Chondrocyte (in vitro differentiated cells): ENCODE results near the gene CSNK1G2. TPM values are rescaled to one million over a fixed set of nuclear protein-coding genes. Genes with fewer than 3 reads are reported as not detected.
A peak's percentile ranks its signal among the peaks of the same experiment; 100 is the strongest.

Experiments used
- DNase-seq: peaks from one replicate; pipeline ENCODE4 v3.0.0; 2021; ENCODE audit warnings: mixed read lengths, low spot score
- H3K27ac Mint-ChIP-seq: one replicate; pipeline ENCODE4 v1.8.0; 2021; ENCODE audit warnings: mild to moderate bottlenecking, moderate library complexity, mixed read lengths; ENCODE audit not compliant: unreplicated experiment
- H3K27me3 Mint-ChIP-seq: 2 replicates; pipeline ENCODE4 v1.8.0; 2021; ENCODE audit warnings: low read depth, mixed read lengths
- H3K36me3 Mint-ChIP-seq: 2 replicates; pipeline ENCODE4 v1.8.0; 2021; ENCODE audit warnings: low read depth, mixed read lengths
- H3K4me1 Mint-ChIP-seq: 2 replicates; pipeline ENCODE4 v1.8.0; 2021; ENCODE audit warnings: low read depth, mild to moderate bottlenecking, mixed read lengths
- H3K4me3 Mint-ChIP-seq: one replicate; pipeline ENCODE4 v1.8.0; 2021; ENCODE audit warnings: mild to moderate bottlenecking, moderate library complexity, mixed read lengths; ENCODE audit not compliant: unreplicated experiment
- H3K9me3 Mint-ChIP-seq: 2 replicates; pipeline ENCODE4 v1.8.0; 2021; ENCODE audit warnings: low read depth, mixed read lengths
- total RNA-seq: library from RNA; stranded (reverse); gene quantifications from 3 replicates; pipeline ENCODE4 v1.2.1, GENCODE V29; 2021
- TF ChIP-seq, protein P1 (sequence below): fragments of 200-600 bp; sonication (generic); IDR thresholded peaks from 2 replicates; pipeline ENCODE4 v1.5.0; 2021; ENCODE audit warnings: antibody characterized with exemption, mild to moderate bottlenecking, moderate library complexity

Gene CSNK1G2
- total RNA-seq, 1 donor from 2014 or later = 58.9 TPM

DNA sequence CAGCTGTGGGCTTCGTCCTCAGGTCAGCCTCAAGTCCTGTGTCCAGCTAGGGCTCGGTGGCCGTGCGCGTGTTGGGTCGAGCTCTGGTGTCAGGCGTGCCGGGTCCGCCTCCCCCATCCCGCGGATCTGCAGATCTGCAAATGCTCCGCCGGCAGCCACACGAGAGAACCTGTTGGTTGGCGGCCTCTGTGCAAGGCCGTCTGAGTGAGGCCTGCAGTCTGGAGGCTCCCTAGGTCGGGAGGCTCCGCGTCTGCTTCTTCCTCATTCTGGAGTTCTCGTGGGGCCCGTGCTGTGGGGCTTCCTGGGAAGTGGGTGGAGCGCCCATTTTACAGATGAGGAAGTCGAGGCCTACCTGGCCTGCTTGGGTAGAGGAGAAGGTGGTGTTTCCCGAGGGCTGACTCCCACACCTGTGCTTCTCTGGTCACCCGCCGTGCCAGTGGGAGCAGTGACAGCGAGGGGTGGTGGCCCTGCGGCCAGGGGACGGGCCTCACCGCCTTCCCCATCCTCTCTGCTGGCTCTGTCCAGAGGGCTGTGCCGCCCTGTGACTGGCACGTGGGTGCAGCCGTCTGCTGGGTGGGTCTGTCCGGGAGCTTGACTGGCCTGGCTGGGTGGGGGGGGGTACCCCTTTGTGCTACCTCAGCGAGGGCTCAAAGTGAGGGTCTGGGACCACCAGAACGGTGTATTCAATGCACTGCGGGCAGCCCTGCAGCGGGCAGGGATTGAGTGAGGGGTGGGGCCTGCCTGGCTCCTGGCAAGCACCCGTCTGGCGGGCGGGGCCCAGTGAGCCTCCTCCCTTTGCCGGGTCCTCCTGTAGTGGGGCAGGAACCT is 3.3 kb downstream of the CSNK1G2 start:
- TF ChIP-seq, protein P1, sequence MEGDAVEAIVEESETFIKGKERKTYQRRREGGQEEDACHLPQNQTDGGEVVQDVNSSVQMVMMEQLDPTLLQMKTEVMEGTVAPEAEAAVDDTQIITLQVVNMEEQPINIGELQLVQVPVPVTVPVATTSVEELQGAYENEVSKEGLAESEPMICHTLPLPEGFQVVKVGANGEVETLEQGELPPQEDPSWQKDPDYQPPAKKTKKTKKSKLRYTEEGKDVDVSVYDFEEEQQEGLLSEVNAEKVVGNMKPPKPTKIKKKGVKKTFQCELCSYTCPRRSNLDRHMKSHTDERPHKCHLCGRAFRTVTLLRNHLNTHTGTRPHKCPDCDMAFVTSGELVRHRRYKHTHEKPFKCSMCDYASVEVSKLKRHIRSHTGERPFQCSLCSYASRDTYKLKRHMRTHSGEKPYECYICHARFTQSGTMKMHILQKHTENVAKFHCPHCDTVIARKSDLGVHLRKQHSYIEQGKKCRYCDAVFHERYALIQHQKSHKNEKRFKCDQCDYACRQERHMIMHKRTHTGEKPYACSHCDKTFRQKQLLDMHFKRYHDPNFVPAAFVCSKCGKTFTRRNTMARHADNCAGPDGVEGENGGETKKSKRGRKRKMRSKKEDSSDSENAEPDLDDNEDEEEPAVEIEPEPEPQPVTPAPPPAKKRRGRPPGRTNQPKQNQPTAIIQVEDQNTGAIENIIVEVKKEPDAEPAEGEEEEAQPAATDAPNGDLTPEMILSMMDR = no peak
- Mint-ChIP-seq H3K27me3 (no peaks in the 10 kb centered on the region), H3K4me3 (no peak overlapping the region), H3K9me3 (no peaks in the 10 kb centered on the region), H3K27ac (peak overlapping the region; percentile 12), H3K4me1 (peaks cover 35% of the 10 kb centered on the region), H3K36me3 (no peaks in the 10 kb centered on the region)
- peak; percentile 94 for DNase-seq

DNA sequence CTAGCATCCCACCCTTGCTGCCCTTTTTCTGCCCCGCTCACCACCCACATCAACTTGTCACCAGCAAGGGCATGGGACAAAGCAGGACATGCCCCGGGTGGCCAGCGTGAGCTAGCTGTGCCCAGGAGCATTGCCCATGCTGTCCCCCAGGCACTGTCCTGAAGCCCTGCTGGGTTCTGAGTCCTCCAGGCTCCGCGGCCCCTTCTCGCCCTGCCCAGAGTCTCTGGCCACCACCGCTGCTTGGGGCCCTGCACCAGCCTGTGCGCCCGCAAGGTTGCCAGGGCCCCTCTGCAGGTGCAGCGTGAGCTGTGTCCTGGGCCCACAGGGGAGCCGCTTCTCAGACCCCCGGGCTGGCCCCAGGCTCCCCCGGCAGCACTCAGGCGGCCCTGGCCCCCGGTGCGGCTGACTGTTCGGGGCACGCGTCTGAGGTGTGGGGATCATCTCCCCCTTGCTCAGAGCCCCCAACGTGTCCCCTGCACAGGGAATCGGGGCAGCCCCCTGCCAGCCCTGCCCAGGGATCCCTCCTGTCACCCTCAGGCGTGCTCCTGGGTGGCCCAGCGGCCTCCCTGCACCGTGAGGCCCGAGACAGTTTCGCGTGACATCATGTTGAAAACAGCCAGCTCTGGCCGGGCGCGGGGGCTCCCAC is 4.1 kb downstream of the CSNK1G2 start:
- TF ChIP-seq, protein P1 = no peak
- Mint-ChIP-seq H3K27ac (no peak overlapping the region), H3K4me1 (peaks cover 29% of the 10 kb centered on the region), H3K4me3 (no peak overlapping the region), H3K36me3 (no peaks in the 10 kb centered on the region), H3K27me3 (no peaks in the 10 kb centered on the region), H3K9me3 (no peaks in the 10 kb centered on the region)
- no peak for DNase-seq

DNA sequence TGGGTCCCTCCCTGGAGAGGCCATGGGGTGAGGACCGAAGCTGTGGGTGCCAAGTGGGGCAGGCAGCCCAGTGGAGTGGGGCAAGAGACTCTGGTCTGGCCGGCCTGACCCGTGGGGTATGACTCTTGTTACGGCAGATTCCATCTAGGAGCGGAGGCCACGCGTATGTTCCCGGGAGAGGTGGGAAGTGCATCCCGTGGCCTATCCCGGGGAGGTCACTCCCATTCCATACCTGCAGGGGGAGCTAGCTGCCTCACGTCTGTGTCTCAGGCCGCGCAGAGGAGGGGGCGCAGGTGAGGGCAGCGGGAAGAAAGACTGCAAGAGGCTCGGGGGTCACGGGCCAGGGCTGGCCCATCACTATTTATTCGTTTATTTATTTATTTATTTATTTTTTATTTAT is 4.9 kb downstream of the CSNK1G2 start:
- Mint-ChIP-seq H3K36me3 (no peaks in the 10 kb centered on the region), H3K27me3 (no peaks in the 10 kb centered on the region), H3K4me1 (peaks cover 26% of the 10 kb centered on the region), H3K9me3 (no peaks in the 10 kb centered on the region), H3K4me3 (no peak overlapping the region), H3K27ac (no peak overlapping the region)
- DNase-seq = no peak
- TF ChIP-seq, protein P1 = peak; percentile 78

DNA sequence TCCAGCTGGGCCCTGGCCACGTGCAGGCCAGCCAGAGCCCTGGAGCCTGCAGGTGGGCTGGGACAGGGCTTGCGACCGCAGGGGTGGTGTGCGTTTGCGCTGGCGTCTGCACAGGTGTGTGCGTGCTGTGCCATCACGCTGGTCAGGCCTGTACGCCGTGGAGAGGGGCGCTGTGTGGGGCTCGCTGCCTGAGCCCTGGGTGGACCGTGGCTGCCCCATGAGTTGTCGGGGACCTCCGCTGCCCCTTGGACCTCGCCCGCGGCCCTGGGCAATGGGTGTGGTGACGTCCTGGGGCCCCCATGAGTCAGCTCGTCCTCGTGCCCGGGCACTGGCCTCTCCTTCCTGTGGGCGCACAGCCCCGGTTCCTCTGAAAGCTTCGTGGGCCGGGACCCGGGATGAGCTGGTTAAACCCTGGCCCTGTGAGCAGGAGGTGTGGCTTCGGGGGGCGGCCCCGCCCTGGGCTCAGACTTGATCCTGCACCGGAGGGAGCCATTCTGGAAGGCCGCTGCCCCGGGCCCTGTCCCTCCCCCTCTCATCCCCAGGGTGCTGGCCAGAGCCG is 6.8 kb downstream of the CSNK1G2 start:
- no peak for DNase-seq
- Mint-ChIP-seq H3K4me1 (peaks cover 25% of the 10 kb centered on the region), H3K9me3 (no peaks in the 10 kb centered on the region), H3K36me3 (peaks cover 2% of the 10 kb centered on the region), H3K27ac (no peak overlapping the region), H3K27me3 (no peaks in the 10 kb centered on the region), H3K4me3 (no peak overlapping the region)
- TF ChIP-seq, protein P1 = no peak

DNA sequence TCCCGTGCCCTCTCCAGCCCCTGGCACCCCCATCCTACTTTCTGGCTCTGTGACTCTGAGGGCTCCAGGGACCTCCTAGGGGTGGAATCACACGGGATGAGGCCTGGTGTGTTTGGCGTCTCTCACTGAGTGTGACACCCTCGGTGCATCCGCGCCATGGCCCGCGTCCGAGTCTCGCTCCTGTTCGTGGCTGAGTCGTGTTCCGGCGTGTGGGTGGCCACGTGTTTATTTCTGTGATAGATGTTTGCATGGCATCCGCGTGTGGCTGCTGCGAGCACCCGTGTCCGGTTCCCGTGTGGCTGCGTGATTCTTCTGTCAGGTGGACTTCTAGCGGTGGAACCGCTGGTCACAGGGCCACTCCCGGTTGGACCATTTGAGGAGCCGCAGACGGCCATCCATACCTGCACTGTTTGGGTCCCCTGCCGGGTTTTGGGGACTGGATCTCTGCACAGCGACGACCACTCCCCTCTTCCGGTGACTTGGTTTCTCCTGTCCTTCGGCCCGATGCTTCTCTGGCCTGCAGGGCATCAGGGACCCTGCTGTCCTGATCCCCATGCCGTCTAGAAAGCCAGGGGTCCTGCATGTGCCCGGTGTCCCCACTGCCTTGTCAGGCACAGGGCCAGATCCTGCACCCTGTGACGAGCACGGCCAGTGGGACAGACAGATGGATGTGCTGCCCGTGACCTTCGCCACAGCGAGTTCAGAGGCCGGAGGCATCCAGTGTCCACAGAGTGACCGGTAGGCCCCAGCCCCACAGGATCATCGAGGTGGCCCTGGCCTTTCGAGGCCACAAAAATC is 8.5 kb downstream of the CSNK1G2 start:
- Mint-ChIP-seq H3K27me3 (no peaks in the 10 kb centered on the region), H3K36me3 (peaks cover 2% of the 10 kb centered on the region), H3K27ac (no peak overlapping the region), H3K4me1 (peaks cover 11% of the 10 kb centered on the region), H3K4me3 (no peak overlapping the region), H3K9me3 (no peaks in the 10 kb centered on the region)
- no peak for DNase-seq
- TF ChIP-seq, protein P1 = no peak
